Prostate gland (tissue), 2 donors: ENCODE measurements around the gene PDGFRB. TPM values are rescaled to one million over a fixed set of nuclear protein-coding genes. Genes with fewer than 3 reads are reported as not detected.

ENCODE experiments used
- DNase-seq: peaks from one replicate; pipeline ENCODE4 v3.0.0-alpha.2; 2019; ENCODE audit warnings: low spot score
- H3K27ac ChIP-seq, 2 donors: fragments of 200-600 bp; sonication (generic); 2 replicates each; pipeline ENCODE4 v1.5.1; 2017 to 2019
- H3K27me3 ChIP-seq: fragments of 200-600 bp; sonication (generic); replicated peaks from 2 replicates; pipeline ENCODE4 v1.5.1; 2019; ENCODE audit not compliant: insufficient read depth
- H3K36me3 ChIP-seq, 2 donors: fragments of 200-600 bp; sonication (generic); 1 replicate in 1 of 2; 2 replicates in 1 of 2; pipeline versions ENCODE4 v1.5.1 to v1.8.1; 2017 to 2019
- H3K4me1 ChIP-seq: fragments of 200-600 bp; sonication (generic); replicated peaks from 2 replicates; pipeline ENCODE4 v1.5.1; 2019
- H3K4me3 ChIP-seq, 2 donors: fragments of 200-600 bp; sonication (generic); 2 replicates each; pipeline ENCODE4 v1.5.1; 2017 to 2019
- H3K9me3 ChIP-seq: fragments of 200-600 bp; sonication (generic); 2 replicates; pipeline ENCODE4 v1.5.1; 2017
- POLR2A ChIP-seq: fragments of 450-650 bp; IDR thresholded peaks from one replicate; pipeline ENCODE4 v1.6.1; 2016; ENCODE audit warnings: antibody characterized with exemption, mild to moderate bottlenecking
- POLR2AphosphoS5 ChIP-seq: sonication (generic); formaldehyde crosslinking; IDR thresholded peaks from one replicate; pipeline ENCODE4 v1.6.1; 2017; ENCODE audit warnings: antibody characterized with exemption
- WGBS: methylation state at CpG from one replicate; pipeline ENCODE4 v1.1.5; 2018; 5-methylcytosine and 5-hydroxymethylcytosine counted together
- intact Hi-C: fragments of 100-400 bp; cut with DNase I; formaldehyde crosslinking; loops from one replicate; pipeline ENCODE4 v1.14.2; 2022
- total RNA-seq, 2 donors: library from RNA; depleted of rRNA; stranded (reverse); fragments of >200 nt; gene quantifications; one replicate each; pipeline ENCODE4 v1.1.0, GENCODE V29; 2016
- TF ChIP-seq, protein P1 (sequence below), 4 experiments: fragments of 200-600 bp in 2 of 4; fragments of 450-650 bp in 2 of 4; sonication (generic) in 2 of 4; IDR thresholded peaks; 1 replicate in 3 of 4; 2 replicates in 1 of 4; pipeline ENCODE4 v1.5.1; 2016 to 2019; ENCODE audit warnings: antibody characterized with exemption in 4 of 4, mild to moderate bottlenecking in 2 of 4, moderate library complexity in 2 of 4

Gene PDGFRB
- total RNA-seq, 2 donors from 2014 or later = 14.5 to 161 TPM

DNA sequence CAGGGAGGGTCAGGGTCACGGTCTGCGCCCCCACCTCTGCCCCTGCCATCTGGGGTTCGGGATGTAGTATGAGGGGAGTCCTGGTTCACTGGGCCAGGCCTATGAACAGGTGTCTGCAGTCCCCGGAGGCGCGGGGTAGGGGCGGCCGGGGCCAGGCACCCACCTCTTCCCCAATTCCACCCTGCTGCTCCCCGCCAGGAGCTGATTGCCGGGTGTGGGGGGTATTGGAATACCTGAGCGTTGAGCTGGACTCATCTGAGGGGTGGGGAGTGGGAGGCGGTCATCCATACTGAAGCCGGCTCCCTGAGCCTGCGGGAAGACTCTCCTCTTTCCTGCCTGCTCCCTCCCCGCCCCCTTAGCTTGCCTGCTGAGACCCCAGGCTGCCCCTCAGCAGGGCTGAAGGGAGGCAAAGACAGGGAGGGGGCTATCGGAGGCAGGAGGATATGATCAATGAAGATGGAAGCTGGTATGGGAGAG lies 34.9 kb upstream of the PDGFRB start:
- Histone ChIP-seq H3K9me3 (no peaks in the 10 kb centered on the region), H3K4me1 (no peaks in the 10 kb centered on the region), H3K27ac (no peak overlapping the region), H3K36me3 (no peaks in the 10 kb centered on the region), H3K4me3 (no peak overlapping the region), H3K27me3 (peaks cover 5% of the 10 kb centered on the region)
- TF ChIP-seq POLR2A (no peak), POLR2AphosphoS5 (no peak)
- TF ChIP-seq, protein P1, sequence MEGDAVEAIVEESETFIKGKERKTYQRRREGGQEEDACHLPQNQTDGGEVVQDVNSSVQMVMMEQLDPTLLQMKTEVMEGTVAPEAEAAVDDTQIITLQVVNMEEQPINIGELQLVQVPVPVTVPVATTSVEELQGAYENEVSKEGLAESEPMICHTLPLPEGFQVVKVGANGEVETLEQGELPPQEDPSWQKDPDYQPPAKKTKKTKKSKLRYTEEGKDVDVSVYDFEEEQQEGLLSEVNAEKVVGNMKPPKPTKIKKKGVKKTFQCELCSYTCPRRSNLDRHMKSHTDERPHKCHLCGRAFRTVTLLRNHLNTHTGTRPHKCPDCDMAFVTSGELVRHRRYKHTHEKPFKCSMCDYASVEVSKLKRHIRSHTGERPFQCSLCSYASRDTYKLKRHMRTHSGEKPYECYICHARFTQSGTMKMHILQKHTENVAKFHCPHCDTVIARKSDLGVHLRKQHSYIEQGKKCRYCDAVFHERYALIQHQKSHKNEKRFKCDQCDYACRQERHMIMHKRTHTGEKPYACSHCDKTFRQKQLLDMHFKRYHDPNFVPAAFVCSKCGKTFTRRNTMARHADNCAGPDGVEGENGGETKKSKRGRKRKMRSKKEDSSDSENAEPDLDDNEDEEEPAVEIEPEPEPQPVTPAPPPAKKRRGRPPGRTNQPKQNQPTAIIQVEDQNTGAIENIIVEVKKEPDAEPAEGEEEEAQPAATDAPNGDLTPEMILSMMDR (IDR thresholded peaks at IDR 0.05) = no peak
- no peak for DNase-seq
- intact Hi-C loops = no loop called here
- WGBS = 77% methylated on average over 8 of the region's 16 CpGs

DNA sequence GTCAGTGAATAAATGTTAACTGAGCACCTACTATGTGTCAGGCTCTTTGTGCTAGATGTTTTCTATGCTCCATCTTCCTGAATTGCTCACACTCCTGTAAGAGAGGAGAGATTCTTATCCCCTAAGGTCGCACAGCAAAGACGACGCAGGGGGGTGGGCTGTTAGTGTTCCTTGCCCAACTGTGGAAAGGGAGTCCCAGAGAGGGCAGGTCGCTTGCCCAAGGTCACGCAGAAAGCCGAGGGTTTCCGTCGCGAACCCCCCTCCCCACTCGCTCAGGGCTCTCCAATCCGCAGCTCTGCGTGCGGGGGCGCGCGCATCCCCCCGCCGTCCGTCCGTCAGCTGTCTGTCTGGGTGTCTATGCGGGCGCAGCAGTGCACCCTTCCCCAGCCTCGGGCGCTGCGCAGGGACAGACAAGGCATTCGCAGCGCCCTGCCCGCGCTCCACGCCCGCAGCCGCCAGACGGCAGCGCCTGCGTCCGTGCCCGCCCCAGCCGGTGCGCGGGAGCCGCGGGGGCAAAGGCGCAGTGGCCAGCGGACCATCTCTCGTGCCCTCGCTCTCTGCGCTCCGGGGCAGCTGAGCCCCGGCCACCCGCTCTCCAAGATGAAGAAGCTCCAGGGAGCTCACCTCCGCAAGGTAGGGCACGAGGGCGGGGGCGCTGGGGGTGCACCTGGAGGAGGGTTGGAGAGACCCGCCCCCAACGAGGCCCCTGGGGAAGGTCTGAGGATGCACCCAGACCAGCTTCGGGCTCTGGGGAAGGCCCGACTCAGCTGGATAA lies 34.3 kb upstream of the PDGFRB start, which contains the start of gene SLC6A7:
SLC6A7 (plus strand) TSS at position 335 of the 775 bp plus-strand sequence; CDS start at position 601, 266 bp downstream.
- WGBS = 7% methylated on average over 38 of the region's 58 CpGs
- Histone ChIP-seq H3K4me1 (no peaks in the 10 kb centered on the region), H3K9me3 (no peaks in the 10 kb centered on the region), H3K27me3 (peaks cover 5% of the 10 kb centered on the region), H3K4me3 (no peak within 1 kb of the TSS), H3K36me3 (no peaks in the 10 kb centered on the region), H3K27ac (no peak within 1 kb of the TSS)
- intact Hi-C loops = no loop called here
- no peak for DNase-seq
- TF ChIP-seq, protein P1 (IDR thresholded peaks at IDR 0.05) = no peak
- TF ChIP-seq POLR2A (no peak), POLR2AphosphoS5 (no peak)

DNA sequence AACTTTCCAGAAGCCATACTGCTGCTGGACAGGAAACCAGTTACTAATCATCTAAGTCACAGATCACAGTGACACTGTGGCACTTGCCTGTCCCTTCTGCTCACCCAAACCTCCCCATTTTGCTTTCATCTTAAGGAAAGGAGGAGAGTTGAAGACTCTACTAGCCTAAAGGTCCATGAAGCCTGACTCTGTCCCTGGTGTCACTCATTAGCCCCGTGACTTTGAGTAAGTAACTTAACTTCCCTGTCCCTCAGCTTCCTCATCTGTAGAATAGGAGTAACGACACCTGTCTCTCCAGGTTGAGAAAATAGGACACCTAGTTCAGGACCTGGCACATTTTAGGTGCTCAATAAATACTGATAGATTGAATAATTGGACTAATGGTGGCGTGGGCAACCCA lies 33.7 kb upstream of the PDGFRB start:
- WGBS = 94% methylated on average over 3 of the region's 3 CpGs
- Histone ChIP-seq H3K9me3 (no peaks in the 10 kb centered on the region), H3K4me3 (no peak overlapping the region), H3K4me1 (no peaks in the 10 kb centered on the region), H3K27ac (no peak overlapping the region), H3K27me3 (peaks cover 5% of the 10 kb centered on the region), H3K36me3 (no peaks in the 10 kb centered on the region)
- TF ChIP-seq POLR2AphosphoS5 (no peak), POLR2A (no peak)
- TF ChIP-seq, protein P1 (IDR thresholded peaks at IDR 0.05) = no peak
- no peak for DNase-seq
- intact Hi-C loops = no loop called here

DNA sequence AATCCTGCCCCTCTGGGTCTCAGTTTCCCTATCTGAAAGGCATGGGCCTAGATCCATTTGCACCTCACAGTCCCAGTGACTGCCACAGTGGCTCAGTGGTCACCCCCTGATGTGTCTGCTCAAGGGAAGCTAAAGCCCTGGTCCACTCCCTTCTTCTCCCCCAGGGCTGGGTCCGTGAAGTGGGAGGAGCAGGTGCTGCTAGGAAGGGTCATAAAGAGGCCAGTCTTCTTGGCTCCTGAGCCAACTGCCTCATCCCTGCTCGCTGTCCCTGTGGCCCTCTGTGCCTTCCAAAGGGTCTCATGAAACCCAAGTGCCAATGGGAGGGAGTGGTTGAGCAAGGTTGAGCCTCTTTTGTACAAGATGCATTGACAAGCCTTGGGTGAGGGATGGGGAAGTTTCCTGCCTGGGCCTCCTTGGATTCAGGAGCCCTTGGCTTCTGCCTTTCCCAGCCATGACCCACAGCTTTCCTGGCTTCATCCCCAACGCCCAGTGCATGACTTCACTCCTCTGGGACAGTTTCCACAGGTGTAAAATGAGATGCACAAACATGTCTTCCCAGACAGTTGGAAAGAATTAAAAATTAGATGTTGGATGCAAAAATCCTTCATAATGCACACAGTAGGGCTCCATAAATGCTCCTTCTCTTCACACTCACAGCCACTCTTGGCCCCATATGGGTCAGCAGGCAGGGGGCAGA lies 32.6 kb upstream of the PDGFRB start:
- Histone ChIP-seq H3K9me3 (no peaks in the 10 kb centered on the region), H3K27ac (no peak overlapping the region), H3K4me1 (no peaks in the 10 kb centered on the region), H3K27me3 (peaks cover 5% of the 10 kb centered on the region), H3K4me3 (no peak overlapping the region), H3K36me3 (no peaks in the 10 kb centered on the region)
- TF ChIP-seq POLR2AphosphoS5 = no peak
- no peak for TF ChIP-seq POLR2A
- TF ChIP-seq, protein P1 (IDR thresholded peaks at IDR 0.05) = no peak
- DNase-seq = no peak
- intact Hi-C loops = no loop called here
- WGBS = 62% methylated on average over 3 of the region's 3 CpGs
